H1 (cell line): ENCODE results near the gene ARHGAP4. TPM values are rescaled to one million over a fixed set of nuclear protein-coding genes. Genes with fewer than 3 reads are reported as not detected.

Source experiments
- CTCF ChIA-PET: fragments of 300-600 bp; sonication (Branson Sonifier 250); formaldehyde crosslinking; loops from one replicate; lab custom pipeline; 2021; ENCODE audit not compliant: partially characterized antibody; lab: Charles Lee
- POLR2A ChIA-PET: fragments of 300-600 bp; sonication (Branson Sonifier 250); formaldehyde crosslinking; loops from one replicate; lab custom pipeline; 2021; ENCODE audit warnings: inconsistent platforms; ENCODE audit not compliant: partially characterized antibody; lab: Charles Lee
- DNase-seq, 2 experiments: peaks; one replicate each; pipeline versions ENCODE4 v3.0.0 to v3.0.0-alpha.2; 2010 to 2022; ENCODE audit warnings: low spot score in 2 of 2, low read depth in 1 of 2, mixed read lengths in 1 of 2
- FAIRE-seq: peaks from 2 replicates; lab custom pipeline; 2011; peaks lifted over from hg19 to GRCh38; lab: Jason Lieb, UNC
- H2AFZ ChIP-seq: 2 replicates; pipeline ENCODE4 v1.8.1; 2012; ENCODE audit warnings: low read length, inconsistent platforms
- H2AK5ac ChIP-seq: 2 replicates; pipeline ENCODE4 v1.6.1; 2013; ENCODE audit warnings: low read depth, low read length
- H2BK120ac ChIP-seq: replicated peaks from 2 replicates; pipeline ENCODE3; 2013; ENCODE audit warnings: low read depth, low read length, inconsistent platforms
- H2BK12ac ChIP-seq: 2 replicates; pipeline ENCODE4 v1.6.1; 2013; ENCODE audit warnings: low read depth, low read length
- H2BK15ac ChIP-seq: 2 replicates; pipeline ENCODE4 v1.6.1; 2013; ENCODE audit warnings: low read length
- H2BK20ac ChIP-seq: 2 replicates; pipeline ENCODE4 v1.6.1; 2013; ENCODE audit warnings: low read length
- H2BK5ac ChIP-seq: 2 replicates; pipeline ENCODE4 v1.6.1; 2013; ENCODE audit warnings: low read depth, low read length
- H3K14ac ChIP-seq: 2 replicates; pipeline ENCODE4 v1.6.1; 2013; ENCODE audit warnings: inconsistent platforms; ENCODE audit not compliant: insufficient read length
- H3K18ac ChIP-seq: 2 replicates; pipeline ENCODE4 v1.6.1; 2013; ENCODE audit warnings: low read length; ENCODE audit errors: extremely low read depth
- H3K23ac ChIP-seq: 2 replicates; pipeline ENCODE4 v1.6.1; 2013; ENCODE audit warnings: inconsistent platforms; ENCODE audit not compliant: insufficient read length
- H3K23me2 ChIP-seq: 2 replicates; pipeline ENCODE4 v1.6.1; 2013; ENCODE audit warnings: low read depth, low read length
- H3K27ac ChIP-seq: 2 replicates; pipeline ENCODE4 v1.6.1; 2011; ENCODE audit warnings: low read depth, low read length, inconsistent platforms
- H3K27me3 ChIP-seq, 4 experiments: replicated peaks in 1 of 4; 1 replicate in 1 of 4; 2 replicates in 3 of 4; pipeline versions ENCODE4 v1.6.1 to v1.8.1; 2011 to 2013; ENCODE audit warnings: low read length in 3 of 4, mild to moderate bottlenecking in 3 of 4, inconsistent platforms in 2 of 4, mixed read lengths in 2 of 4, moderate library complexity in 1 of 4; ENCODE audit not compliant: control insufficient read depth in 3 of 4, insufficient read depth in 3 of 4; ENCODE audit errors: extremely low read depth in 1 of 4
- H3K36me3 ChIP-seq, 4 experiments: 2 replicates each; pipeline versions ENCODE4 v1.6.1 to v1.8.1; 2011 to 2013; ENCODE audit warnings: mild to moderate bottlenecking in 4 of 4, low read length in 3 of 4, moderate library complexity in 2 of 4, control low read depth in 1 of 4, inconsistent platforms in 1 of 4; ENCODE audit not compliant: insufficient read depth in 4 of 4, control insufficient read depth in 2 of 4
- H3K4ac ChIP-seq: replicated peaks from 2 replicates; pipeline ENCODE3; 2013; ENCODE audit warnings: low read length, low read depth, mixed read lengths, inconsistent platforms; ENCODE audit not compliant: insufficient read length
- H3K4me1 ChIP-seq, 4 experiments: replicated peaks in 1 of 4; 1 replicate in 1 of 4; 2 replicates in 3 of 4; pipeline versions ENCODE4 v1.6.1 to v1.8.1; 2011 to 2013; ENCODE audit warnings: low read length in 3 of 4, inconsistent platforms in 2 of 4, mixed read lengths in 1 of 4; ENCODE audit not compliant: insufficient read depth in 4 of 4, control insufficient read depth in 3 of 4
- H3K4me2 ChIP-seq, 2 experiments: 2 replicates each; pipeline versions ENCODE4 v1.6.1 to v1.8.1; 2011 to 2013; ENCODE audit warnings: low read depth in 2 of 2, low read length in 2 of 2, control low read depth in 1 of 2, inconsistent platforms in 1 of 2, mild to moderate bottlenecking in 1 of 2; ENCODE audit not compliant: insufficient read depth in 1 of 2
- H3K4me3 ChIP-seq, 4 experiments: fragments of 200-600, 300-600 bp in 1 of 4; sonication (generic), shearing (Covaris generic), sonication (Bioruptor Twin) in 1 of 4; 2 replicates each; pipeline versions ENCODE4 v1.5.1 to v1.8.1; 2011 to 2016; ENCODE audit warnings: low read length in 4 of 4, low read depth in 3 of 4, control low read depth in 2 of 4, inconsistent platforms in 2 of 4, mild to moderate bottlenecking in 2 of 4, mixed read lengths in 1 of 4, moderate library complexity in 1 of 4; ENCODE audit not compliant: insufficient read depth in 2 of 4; ENCODE audit errors: extremely low read depth in 1 of 4
- H3K56ac ChIP-seq: replicated peaks from 2 replicates; pipeline ENCODE3; 2013; ENCODE audit warnings: low read depth, mild to moderate bottlenecking, mixed read lengths, low read length, inconsistent platforms; ENCODE audit not compliant: insufficient read length
- H3K79me1 ChIP-seq: 2 replicates; pipeline ENCODE4 v1.6.1; 2013; ENCODE audit warnings: low read depth, low read length, control low read depth
- H3K79me2 ChIP-seq, 2 experiments: 2 replicates each; pipeline versions ENCODE4 v1.6.1 to v1.8.1; 2012 to 2013; ENCODE audit warnings: low read length in 2 of 2, mild to moderate bottlenecking in 2 of 2, inconsistent platforms in 1 of 2; ENCODE audit not compliant: insufficient read depth in 2 of 2, control insufficient read depth in 1 of 2
- H3K9ac ChIP-seq, 4 experiments: replicated peaks in 1 of 4; 1 replicate in 1 of 4; 2 replicates in 3 of 4; pipeline versions ENCODE4 v1.6.1 to v1.8.1; 2011 to 2013; ENCODE audit warnings: low read depth in 3 of 4, low read length in 3 of 4, control low read depth in 2 of 4, mild to moderate bottlenecking in 2 of 4, moderate library complexity in 2 of 4, inconsistent platforms in 1 of 4; ENCODE audit errors: extremely low read depth in 1 of 4
- H3K9me3 ChIP-seq, 2 experiments: 2 replicates each; pipeline versions ENCODE4 v1.6.1 to v1.8.1; 2012 to 2013; ENCODE audit warnings: mild to moderate bottlenecking in 2 of 2, moderate library complexity in 2 of 2, control low read depth in 1 of 2, inconsistent platforms in 1 of 2, low read depth in 1 of 2, low read length in 1 of 2, mixed read lengths in 1 of 2; ENCODE audit not compliant: insufficient read depth in 2 of 2
- H4K20me1 ChIP-seq, 2 experiments: replicated peaks in 1 of 2; 2 replicates each; pipeline versions ENCODE3 to v1.8.1; 2011 to 2013; ENCODE audit warnings: inconsistent platforms in 2 of 2, low read length in 2 of 2, mild to moderate bottlenecking in 1 of 2; ENCODE audit not compliant: insufficient read depth in 2 of 2, control insufficient read depth in 1 of 2
- H4K5ac ChIP-seq: 2 replicates; pipeline ENCODE4 v1.6.1; 2013; ENCODE audit warnings: low read length, low read depth, mixed read lengths, inconsistent platforms; ENCODE audit not compliant: insufficient read length
- H4K8ac ChIP-seq: 2 replicates; pipeline ENCODE4 v1.8.0; 2013; ENCODE audit warnings: mild to moderate bottlenecking, moderate library complexity, low read length, inconsistent platforms; ENCODE audit not compliant: insufficient read depth; ENCODE audit errors: extremely low read depth
- H4K91ac ChIP-seq: replicated peaks from 2 replicates; pipeline ENCODE3; 2013; ENCODE audit warnings: low read length, mixed read lengths, inconsistent platforms; ENCODE audit not compliant: insufficient read length
- CBX8 ChIP-seq: fragments of 300-800, 300-1000 bp; sonication (generic); IDR thresholded peaks from 2 replicates; pipeline ENCODE4 v1.7.1; 2016; ENCODE audit warnings: low read depth, low read length, borderline replicate concordance
- FOSL1 ChIP-seq: IDR thresholded peaks from 2 replicates; pipeline ENCODE4 v1.6.1; 2011; ENCODE audit warnings: mild to moderate bottlenecking, low read depth, low read length, moderate library complexity; ENCODE audit not compliant: insufficient read depth
- KDM5A ChIP-seq: fragments of 200-600 bp; IDR thresholded peaks from 2 replicates; pipeline ENCODE4 v1.7.1; 2012; ENCODE audit warnings: mild to moderate bottlenecking, low read length, inconsistent platforms, mixed read lengths
- RAD21 ChIP-seq, 2 experiments: IDR thresholded peaks in 1 of 2; conservative IDR thresholded peaks in 1 of 2; 2 replicates each; pipeline ENCODE4 v1.6.1; 2011; ENCODE audit warnings: low read depth in 2 of 2, low read length in 2 of 2, improper control_type of control experiment in 1 of 2, inconsistent platforms in 1 of 2, mild to moderate bottlenecking in 1 of 2, moderate library complexity in 1 of 2
- RNF2 ChIP-seq: fragments of 200-900, 300-1000 bp; sonication (generic); IDR thresholded peaks from 2 replicates; pipeline ENCODE4 v1.7.1; 2016; ENCODE audit warnings: borderline replicate concordance, low read depth, mild to moderate bottlenecking, antibody characterized with exemption, low read length; ENCODE audit not compliant: poor library complexity, severe bottlenecking; ENCODE audit errors: missing control alignments
- SAP30 ChIP-seq: fragments of 300-600 bp; sonication (generic); IDR thresholded peaks from 2 replicates; pipeline ENCODE4 v1.7.1; 2012; ENCODE audit warnings: low read length, moderate library complexity, mild to moderate bottlenecking, inconsistent platforms; ENCODE audit not compliant: insufficient read depth, insufficient replicate concordance
- SIRT6 ChIP-seq: IDR thresholded peaks from one replicate; pipeline ENCODE4 v1.7.1; 2012; ENCODE audit warnings: low read length, inconsistent platforms
- YY1 ChIP-seq: IDR thresholded peaks from 2 replicates; pipeline ENCODE4 v1.6.1; 2011; ENCODE audit warnings: low read depth, mild to moderate bottlenecking, low read length
- WGBS, 2 experiments: shearing (Covaris generic) in 1 of 2; methylation state at CpG; one replicate each; pipeline versions ENCODE4 v1.1.6 to v1.1.7; 2013 to 2015; ENCODE audit warnings: low lambda C conversion rate in 2 of 2, mixed read lengths in 2 of 2, inconsistent platforms in 1 of 2, low coverage in 1 of 2, missing lambda C conversion rate in 1 of 2; ENCODE audit not compliant: insufficient replicate concordance in 2 of 2, insufficient coverage in 1 of 2, insufficient read length in 1 of 2; ENCODE audit errors: extremely low coverage in 1 of 2, missing lambda C conversion rate in 1 of 2; 5-methylcytosine and 5-hydroxymethylcytosine counted together
- polyA plus RNA-seq, 7 experiments: library from polyadenylated mRNA; depleted of rRNA in 3 of 7; stranded (reverse) in 5 of 7; unstranded in 2 of 7; fragments of >200 nt in 5 of 7; fragments of 200-250 nt in 2 of 7; gene quantifications; 1 replicate in 5 of 7; 2 replicates in 1 of 7; 4 replicates in 1 of 7; pipeline versions ENCODE4 v1.2.1 to v1.2.3, GENCODE V29; 2011 to 2013; ENCODE audit warnings: missing spikeins in 2 of 7, mixed read lengths in 2 of 7
- total RNA-seq: library from RNA; stranded (reverse); fragmentation: NEBNext Ultra II Directional; extraction: Animal tissue kit (Norgen Biotek cat#: 25700); gene quantifications from 2 replicates; pipeline ENCODE4 v1.2.1, GENCODE V29; 2021
- TF ChIP-seq, protein P1 (sequence below): IDR thresholded peaks from 2 replicates; pipeline ENCODE4 v1.6.1; 2011; ENCODE audit warnings: low read length, improper control_type of control experiment

Gene ARHGAP4
- total and polyA plus RNA-seq, 2 of the 8 experiments (the other 6 are each of a cell fraction or from before 2014, with no cell fraction given): 23.9 to 26.0 TPM

GRCh38 chrX:153947009-153947769, 21.1 kb upstream of the ARHGAP4 start:
- no peak overlapping the region for H2BK120ac ChIP-seq
- peak; percentile 71 for FAIRE-seq
- no peaks in the 10 kb centered on the region for H3K27me3 ChIP-seq
- H3K9me3 ChIP-seq: no peaks in the 10 kb centered on the region
- H3K4ac ChIP-seq: no peak overlapping the region
- no peak overlapping the region for H2BK15ac ChIP-seq
- no peak overlapping the region for H3K56ac ChIP-seq
- no peaks in the 10 kb centered on the region for H3K79me2 ChIP-seq
- no peak overlapping the region for H3K23ac ChIP-seq
- no peak overlapping the region for H3K9ac ChIP-seq
- peaks cover 0 to 1% of the 10 kb centered on the region in 2 experiments for H4K20me1 ChIP-seq
- H3K4me3 ChIP-seq: no peak overlapping the region
- no peak overlapping the region for H4K91ac ChIP-seq
- ChIA-PET CTCF (interaction anchor here (0.6 to 11.1 kb wide), 22 partner anchors 11 to 491 kb away, joined by 3 to 272 read pairs (median 4); partner anchors contain the start of genes ARHGAP4, HCFC1, NAA10 and PLXNB3), POLR2A (interaction anchor here (0.9 to 18.9 kb wide), 6 partner anchors 21 to 153 kb away, joined by 3 to 231 read pairs (median 8); partner anchors contain the start of genes ARHGAP4, HCFC1, IDH3G and SSR4)
- peaks cover 0 to 14% (median 3%) of the 10 kb centered on the region in 4 experiments; a peak in 5 of 7 replicates for H3K4me1 ChIP-seq
- H4K8ac ChIP-seq: no peak overlapping the region
- H3K14ac ChIP-seq: no peak overlapping the region
- H2BK20ac ChIP-seq: no peak overlapping the region
- peaks cover 14 to 27% (median 23%) of the 10 kb centered on the region in 4 experiments; a peak in 7 of 8 replicates for H3K36me3 ChIP-seq
- 40% methylated on average over 14 of the region's 19 CpGs; no CpG with 5 or more reads in 1 of the 2 experiments for WGBS, 2 experiments
- no peak overlapping the region for H4K5ac ChIP-seq
- H3K79me1 ChIP-seq: no peaks in the 10 kb centered on the region
- H2AFZ ChIP-seq: no peak overlapping the region
- no peaks in the 10 kb centered on the region for H3K23me2 ChIP-seq
- H3K4me2 ChIP-seq: no peak overlapping the region
- no peak overlapping the region for H2BK12ac ChIP-seq
- H2BK5ac ChIP-seq: 0 out of 2 replicates have a peak overlapping the region, but pooled peaks have one; percentile 83
- H3K18ac ChIP-seq: no peak overlapping the region
- peak overlapping the region; percentile 45; the same call in 1 of the 2 replicates for H3K27ac ChIP-seq
- DNase-seq: peak in 1 of 2 experiments; percentile 77
- H2AK5ac ChIP-seq: no peak overlapping the region
- no peak for TF ChIP-seq RNF2
- no peak for TF ChIP-seq SAP30
- TF ChIP-seq SIRT6: no peak
- TF ChIP-seq RAD21 (IDR thresholded peaks at IDR 0.05 in 1 of 2, conservative IDR thresholded peaks at IDR 0.05 in 1 of 2; ENCODE audit: low read depth in 2 of 2, low read length in 2 of 2): peak; percentile 51 to 64
- no peak for TF ChIP-seq KDM5A
- TF ChIP-seq CBX8: no peak
- TF ChIP-seq FOSL1: no peak
- TF ChIP-seq, protein P1, sequence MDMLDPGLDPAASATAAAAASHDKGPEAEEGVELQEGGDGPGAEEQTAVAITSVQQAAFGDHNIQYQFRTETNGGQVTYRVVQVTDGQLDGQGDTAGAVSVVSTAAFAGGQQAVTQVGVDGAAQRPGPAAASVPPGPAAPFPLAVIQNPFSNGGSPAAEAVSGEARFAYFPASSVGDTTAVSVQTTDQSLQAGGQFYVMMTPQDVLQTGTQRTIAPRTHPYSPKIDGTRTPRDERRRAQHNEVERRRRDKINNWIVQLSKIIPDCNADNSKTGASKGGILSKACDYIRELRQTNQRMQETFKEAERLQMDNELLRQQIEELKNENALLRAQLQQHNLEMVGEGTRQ: no peak
- TF ChIP-seq YY1: no peak
